Right ventricle myocardium superior (tissue), 1 donor: ENCODE results near the gene ZNF70. TPM values are rescaled to one million over a fixed set of nuclear protein-coding genes. Genes with fewer than 3 reads are reported as not detected.

ENCODE experiments used
- ATAC-seq: fragments of 200-7000 bp; cut with Tn5 transposase; one replicate; pipeline ENCODE4 v1.9.1; 2020; ENCODE audit warnings: mild to moderate bottlenecking; ENCODE audit not compliant: poor library complexity
- DNase-seq: peaks from one replicate; pipeline ENCODE4 v3.0.0-alpha.2; 2020
- intact Hi-C: fragments of 100-400 bp; cut with DNase I; formaldehyde crosslinking; loops from one replicate; pipeline ENCODE4 v1.11.2; 2022
- total RNA-seq: library from RNA; stranded (reverse); fragmentation: NEBNext Ultra II Directional; extraction: Animal tissue kit (Norgen Biotek cat#: 25700); gene quantifications from one replicate; pipeline ENCODE4 v1.2.1, GENCODE V29; 2021
- donor health status: DM: no; HTN: yes; CAD: no; lungs with severe emphysema.

ZNF70 gene
- total RNA-seq, 1 donor from 2014 or later = 2.8 TPM

DNA sequence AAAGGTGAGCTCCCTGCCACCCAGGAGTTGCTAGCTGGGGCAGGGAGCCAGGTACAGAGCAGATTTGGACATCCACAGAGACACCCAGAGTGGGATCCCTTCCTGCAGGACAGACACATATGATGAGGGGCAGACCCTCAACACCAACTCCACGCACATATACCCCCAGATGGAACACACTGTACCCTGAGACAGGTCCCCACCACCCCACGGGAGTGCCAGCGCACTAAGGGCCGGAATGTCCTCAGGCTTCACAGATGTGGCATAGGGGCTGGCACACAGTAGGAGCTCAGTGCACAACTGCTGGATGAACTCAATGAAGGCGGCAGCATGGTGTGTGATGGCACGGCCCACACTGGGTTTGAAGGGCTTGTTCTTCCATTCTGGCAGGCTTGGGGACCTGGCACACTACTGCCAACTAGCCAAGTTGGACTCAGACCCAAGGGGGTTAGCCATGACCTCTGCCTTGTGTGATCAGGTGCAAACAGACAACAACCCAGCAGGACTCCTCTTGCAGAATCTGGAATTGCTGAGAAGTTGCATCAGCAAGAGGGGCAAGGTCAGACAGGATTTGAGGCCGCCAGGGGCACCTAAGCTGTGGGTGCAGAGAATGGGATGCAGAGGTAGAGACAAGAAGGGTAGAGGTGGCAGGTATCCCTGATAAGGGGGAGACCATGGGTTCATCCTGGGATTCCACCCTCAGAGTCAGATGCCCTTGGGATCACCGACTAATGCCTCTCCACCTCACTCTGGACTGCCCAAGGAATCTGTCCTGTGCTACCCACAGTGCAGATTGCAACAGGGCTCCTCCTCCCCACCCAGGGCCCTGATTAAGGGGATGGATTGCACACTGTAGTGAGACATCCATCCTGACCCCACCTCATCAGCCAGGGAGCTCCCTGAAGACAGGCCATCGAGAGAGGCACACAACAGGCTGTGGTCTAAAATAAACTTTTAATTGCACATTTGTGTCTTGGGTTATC is 14.3 kb upstream of the ZNF70 start:
- DNase-seq (no peak), ATAC-seq (no peak)
- intact Hi-C loops = loop anchor here (5.0 kb wide), 1 partner anchor 82 kb away; no protein-coding TSS in a partner anchor

- intact Hi-C loops = no loop called here
Observed at GRCh38 chr22:23763954-23764353, 13.0 kb upstream of the ZNF70 start.

DNA sequence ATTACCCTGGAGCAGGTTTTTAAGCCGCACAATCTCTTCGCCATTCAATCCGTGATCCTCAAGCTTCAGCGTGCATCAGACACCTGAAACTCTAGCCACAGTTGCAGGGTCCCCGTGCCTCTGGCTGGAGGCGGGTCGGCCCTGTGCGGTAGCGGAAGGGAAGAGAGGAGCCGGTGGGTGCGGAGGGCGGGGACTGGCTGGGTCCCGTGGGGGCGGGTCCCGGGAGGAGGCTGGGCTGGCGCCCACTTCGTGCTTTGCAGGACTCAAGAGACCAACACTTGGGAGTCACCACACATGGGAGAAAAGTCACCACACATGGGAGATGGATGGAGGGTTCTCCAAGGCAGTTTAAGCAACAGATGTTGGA is 12.7 kb upstream of the ZNF70 start:
- ATAC-seq = no peak
- intact Hi-C loops = no loop called here
- DNase-seq = peak; percentile 72

More at GRCh38 chr22:23763954-23764353, 13.0 kb upstream of the ZNF70 start:
- ATAC-seq (no peak), DNase-seq (no peak)

DNA sequence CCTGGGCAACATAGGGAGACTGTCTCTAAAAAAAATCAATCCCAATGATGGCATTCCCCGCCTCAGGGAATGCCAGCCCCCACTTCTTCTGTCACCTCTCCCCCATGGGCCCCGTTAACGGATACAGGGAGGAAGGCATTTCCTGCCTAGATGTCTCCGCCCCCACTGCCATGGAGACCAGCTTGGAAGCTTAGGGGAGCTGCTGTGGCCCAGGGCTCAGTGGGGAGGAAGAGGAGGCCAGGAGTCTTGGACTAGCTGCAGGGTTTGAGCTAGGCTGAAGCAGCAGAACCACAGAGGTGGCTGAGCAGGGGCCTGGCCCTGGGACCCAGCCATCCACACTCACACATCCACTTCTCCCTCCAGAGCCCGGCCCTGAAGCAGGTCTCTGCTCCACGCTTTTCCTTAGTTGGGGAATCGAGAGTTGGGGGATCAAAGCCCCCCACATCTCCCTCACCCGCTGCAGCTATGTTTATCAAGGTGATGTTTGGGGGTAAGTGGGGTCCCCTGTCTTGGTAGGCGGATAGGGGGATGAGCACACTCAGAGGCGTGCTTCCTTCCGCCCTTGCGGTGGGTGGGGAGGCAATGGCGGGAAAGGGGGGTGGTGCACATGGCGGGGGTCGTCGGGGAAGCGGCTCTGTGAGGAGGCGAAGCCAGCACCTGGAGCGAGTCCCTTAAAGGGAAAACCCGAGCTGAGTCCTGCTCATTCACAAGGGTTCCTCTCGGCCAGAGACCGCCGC is 12.1 kb upstream of the ZNF70 start, which contains the start of gene C22orf15:
TSS of gene C22orf15 (plus strand) at position 149 of the 737 bp plus-strand sequence. CDS start at position 466, 317 bp downstream.
- peak; percentile 56 for DNase-seq
- intact Hi-C loops = no loop called here
- ATAC-seq = no peak

DNA sequence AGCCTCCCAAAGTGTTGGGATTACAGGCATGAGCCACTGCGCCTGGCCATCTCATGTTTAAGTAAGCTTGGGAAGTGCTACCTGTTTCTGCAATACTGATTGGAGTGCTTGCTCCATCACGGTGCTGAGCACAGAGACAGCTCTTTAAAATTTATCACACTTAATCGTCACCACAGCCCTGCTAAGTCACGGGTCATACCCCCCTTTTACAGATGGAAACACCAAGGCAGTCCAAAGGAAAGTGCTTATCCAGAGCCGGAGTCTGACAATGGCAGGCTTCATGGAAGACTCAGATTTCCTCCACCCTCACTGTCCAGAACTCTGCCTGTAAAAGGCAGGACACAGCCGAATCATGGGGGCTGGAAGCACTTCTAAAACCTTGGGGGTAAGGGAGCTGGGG is 9.1 kb upstream of the ZNF70 start:
- DNase-seq (no peak), ATAC-seq (no peak)
- intact Hi-C loops = no loop called here

GRCh38 chr22:23759566-23759965 is 8.7 kb upstream of the ZNF70 start:
- ATAC-seq = no peak
- intact Hi-C loops = no loop called here
- no peak for DNase-seq

- no peak for DNase-seq
- ATAC-seq = no peak
- intact Hi-C loops = no loop called here
Observed at GRCh38 chr22:23756891-23757290, 6.0 kb upstream of the ZNF70 start.

GRCh38 chr22:23755711-23756110 is 4.8 kb upstream of the ZNF70 start:
- DNase-seq (no peak), ATAC-seq (no peak)
- intact Hi-C loops = no loop called here

- intact Hi-C loops = no loop called here
- ATAC-seq = no peak
- no peak for DNase-seq
Observed at GRCh38 chr22:23754980-23755636, 4.2 kb upstream of the ZNF70 start.

GRCh38 chr22:23754220-23754919 is 3.5 kb upstream of the ZNF70 start, which contains the start of gene VPREB3:
Gene VPREB3 (minus strand): TSS chr22:23754425. CDS start chr22:23754363, 62 bp downstream.
- ATAC-seq (no peak), DNase-seq (no peak)
- intact Hi-C loops = no loop called here

- ATAC-seq (no peak), DNase-seq (no peak)
- intact Hi-C loops = no loop called here
Observed at GRCh38 chr22:23753385-23753784, 2.5 kb upstream of the ZNF70 start.

DNA sequence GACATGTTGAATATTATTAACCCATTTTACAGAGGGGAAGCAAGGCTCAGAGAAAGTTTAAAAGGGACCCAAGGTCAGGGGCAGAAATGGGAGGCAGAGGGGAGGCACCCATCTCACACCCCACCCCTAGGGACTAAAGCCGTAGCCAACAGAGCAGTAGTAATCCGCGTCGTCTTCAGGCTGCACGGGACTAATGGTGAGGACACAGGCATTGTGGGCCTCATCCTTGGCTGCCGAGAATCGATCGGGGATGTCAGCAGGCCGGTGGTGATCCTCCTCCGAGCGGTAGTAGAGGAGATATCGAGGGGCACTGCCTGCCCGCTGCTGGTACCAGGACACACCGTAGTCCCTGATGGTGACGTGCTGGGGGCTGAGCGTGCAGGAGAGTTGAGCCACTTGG is 1.8 kb upstream of the ZNF70 start:
- DNase-seq (no peak), ATAC-seq (no peak)
- intact Hi-C loops = no loop called here

DNA sequence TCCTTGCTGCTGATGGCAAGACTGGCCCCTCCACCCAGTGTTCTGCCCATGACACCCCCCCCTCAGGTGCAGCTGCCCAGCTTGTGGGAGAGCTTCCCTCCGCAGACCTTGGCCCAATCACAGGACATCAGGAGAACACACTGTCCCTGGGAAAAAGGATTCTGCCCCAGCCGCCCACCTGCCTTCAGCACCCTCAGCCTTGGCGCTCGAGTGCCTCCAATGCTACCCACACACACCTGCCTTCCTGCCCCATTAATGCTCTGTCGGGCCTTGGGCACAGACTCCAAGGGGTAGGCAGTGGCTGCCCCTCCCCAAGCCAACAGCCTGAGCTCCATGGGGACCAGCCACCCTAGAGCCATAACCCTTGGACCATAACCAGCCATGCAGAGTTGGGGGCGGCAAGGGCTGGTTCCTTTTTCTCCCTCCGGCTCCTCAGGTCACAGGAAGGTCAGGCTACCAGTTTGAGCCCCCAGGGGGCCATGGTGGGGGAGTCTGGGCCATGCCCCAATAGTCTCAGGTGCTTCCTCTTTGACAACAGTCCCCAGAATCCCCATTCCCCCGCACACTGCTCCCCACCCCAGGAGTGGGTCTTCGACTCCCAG is 1.3 kb upstream of the ZNF70 start:
- ATAC-seq (no peak), DNase-seq (no peak)
- intact Hi-C loops = no loop called here

DNA sequence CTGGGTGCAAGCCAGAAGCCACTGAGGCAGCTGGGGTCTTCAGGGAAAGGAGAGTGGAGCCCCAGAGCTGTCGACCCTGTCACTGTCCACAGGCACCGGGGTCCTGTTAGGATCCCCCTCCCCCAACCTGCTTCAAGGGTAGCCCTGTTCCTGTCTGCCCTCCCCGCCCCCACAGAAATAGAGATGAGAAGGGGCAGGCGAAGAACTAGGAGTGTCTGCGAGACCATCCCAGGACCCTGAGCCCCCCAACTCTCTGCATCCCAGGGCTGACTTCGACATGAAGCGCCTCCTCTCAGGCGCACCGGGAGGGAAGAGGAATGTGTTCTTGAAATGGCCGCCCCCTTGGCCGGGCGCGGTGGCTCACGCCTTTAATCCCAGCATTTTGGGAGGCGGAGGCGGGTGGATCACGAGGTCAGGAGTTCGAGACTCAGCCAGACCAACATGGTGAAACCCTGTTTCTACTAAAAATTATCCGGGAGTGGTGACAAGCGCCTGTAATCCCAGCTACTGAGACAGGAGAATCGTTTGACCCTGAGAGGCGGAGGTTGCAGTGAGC is 607 bp upstream of the ZNF70 start:
- ATAC-seq (peak; percentile 41), DNase-seq (no peak)
- intact Hi-C loops = no loop called here

DNA sequence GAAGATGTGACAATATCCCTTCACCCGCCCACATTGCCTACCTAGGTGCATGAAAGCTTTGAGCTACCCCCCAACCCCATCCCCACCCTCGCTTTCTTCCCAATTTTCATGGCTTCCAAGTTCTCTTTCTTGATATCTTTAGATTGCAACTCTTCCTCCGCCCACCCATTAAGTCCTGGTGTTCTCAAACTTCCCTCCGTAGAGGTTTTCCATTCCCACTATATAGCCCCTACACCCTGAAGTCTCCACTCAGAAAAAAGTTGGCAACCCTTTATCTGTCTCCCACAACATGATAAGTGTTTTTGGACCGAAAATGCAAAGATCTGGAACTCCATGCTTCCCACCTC is 572 bp downstream of the ZNF70 start:
- no peak for DNase-seq
- ATAC-seq = no peak
- intact Hi-C loops = no loop called here

GRCh38 chr22:23749841-23750301 is 1.0 kb downstream of the ZNF70 start:
- ATAC-seq = no peak
- intact Hi-C loops = no loop called here

GRCh38 chr22:23745791-23746190 is 5.1 kb downstream of the ZNF70 start:
- intact Hi-C loops = no loop called here
- ATAC-seq (no peak), DNase-seq (no peak)

More at GRCh38 chr22:23749841-23750301, 1.0 kb downstream of the ZNF70 start:
- no peak for DNase-seq

GRCh38 chr22:23744485-23744884 is 6.4 kb downstream of the ZNF70 start:
- intact Hi-C loops = no loop called here
- ATAC-seq = no peak
- no peak for DNase-seq
